Measurements from ENCODE around the gene ESCO1.

GRCh38 chr18:21550510-21550970 lies 50.0 kb downstream of the ESCO1 start:
- TF ChIP-seq EZH2 (IDR thresholded peaks at IDR 0.05; ENCODE audit: low read depth): no peak
- no peak for TF ChIP-seq CTCF (conservative IDR thresholded peaks at IDR 0.05)

All from PC-9 (cell line).